Ovary (tissue), 3 donors: Measurements from ENCODE around the gene TPSB2.

Experiments used
- CTCF ChIP-seq, 3 donors: fragments of 450-650 bp in 2 of 3; fragments of 200-600 bp in 1 of 3; IDR thresholded peaks; one replicate each; pipeline versions ENCODE4 v1.5.1 to v1.8.0; 2016 to 2022; ENCODE audit warnings: antibody characterized with exemption in 3 of 3, mild to moderate bottlenecking in 1 of 3
- POLR2A ChIP-seq: fragments of 450-650 bp; IDR thresholded peaks from one replicate; pipeline ENCODE4 v1.6.1; 2017; ENCODE audit warnings: antibody characterized with exemption, mild to moderate bottlenecking, moderate library complexity
- donor health status: DM: no; HTN: no; CAD: no.

GRCh38 chr16:1262846-1263221 is 32.9 kb upstream of the TPSB2 start:
- no peak for TF ChIP-seq POLR2A
- no peak for TF ChIP-seq CTCF (IDR thresholded peaks at IDR 0.05)
